Glutamatergic neuron (in vitro differentiated cells): ENCODE data around the gene PHKG2. TPM values are rescaled to one million over a fixed set of nuclear protein-coding genes. Genes with fewer than 3 reads are reported as not detected.
A peak's percentile ranks its signal among the peaks of the same experiment; 100 is the strongest.

Experiments
- DNase-seq: peaks from one replicate; pipeline ENCODE4 v3.0.0; 2022
- H3K27ac Mint-ChIP-seq: one replicate; pipeline ENCODE4 v1.8.0; 2020; ENCODE audit warnings: mild to moderate bottlenecking, mixed read lengths, inconsistent platforms; ENCODE audit not compliant: unreplicated experiment
- H3K27me3 Mint-ChIP-seq: one replicate; pipeline ENCODE4 v1.8.0; 2020; ENCODE audit warnings: mild to moderate bottlenecking, moderate library complexity, mixed read lengths, inconsistent platforms; ENCODE audit not compliant: unreplicated experiment
- H3K36me3 Mint-ChIP-seq: one replicate; pipeline ENCODE4 v1.8.0; 2020; ENCODE audit warnings: mild to moderate bottlenecking, mixed read lengths, inconsistent platforms; ENCODE audit not compliant: unreplicated experiment
- H3K4me1 Mint-ChIP-seq: one replicate; pipeline ENCODE4 v1.8.0; 2020; ENCODE audit warnings: mild to moderate bottlenecking, low read depth, mixed read lengths, inconsistent platforms; ENCODE audit not compliant: unreplicated experiment
- H3K4me3 Mint-ChIP-seq: one replicate; pipeline ENCODE4 v1.8.0; 2020; ENCODE audit warnings: mild to moderate bottlenecking, mixed read lengths, inconsistent platforms; ENCODE audit not compliant: unreplicated experiment
- H3K9me3 Mint-ChIP-seq: one replicate; pipeline ENCODE4 v1.8.0; 2020; ENCODE audit warnings: mild to moderate bottlenecking, moderate library complexity, mixed read lengths, inconsistent platforms; ENCODE audit not compliant: unreplicated experiment
- CTCF ChIP-seq: fragments of 200-600 bp; sonication (generic); IDR thresholded peaks from one replicate; pipeline ENCODE4 v1.5.0; 2021; ENCODE audit not compliant: partially characterized antibody, unreplicated experiment
- total RNA-seq: library from RNA; stranded (reverse); fragmentation: NEBNext Ultra II Directional; extraction: Animal tissue kit (Norgen Biotek cat#: 25700); gene quantifications from one replicate; pipeline ENCODE4 v1.2.1, GENCODE V29; 2021; ENCODE audit not compliant: unreplicated experiment

PHKG2 gene
- total RNA-seq, 1 donor from 2014 or later: 32.6 TPM

GRCh38 chr16:30760577-30761426 lies 12.6 kb downstream of the PHKG2 start:
- no peak for TF ChIP-seq CTCF
- Mint-ChIP-seq H3K4me3 (peak overlapping the region; percentile 93), H3K36me3 (peaks cover 6% of the 10 kb centered on the region), H3K27ac (peak overlapping the region; percentile 56), H3K4me1 (peaks cover 13% of the 10 kb centered on the region), H3K27me3 (peaks cover 7% of the 10 kb centered on the region), H3K9me3 (peaks cover 7% of the 10 kb centered on the region)
- peak; percentile 60 for DNase-seq

- no peak for TF ChIP-seq CTCF
- peaks cover 7% of the 10 kb centered on the region for H3K9me3 Mint-ChIP-seq
- DNase-seq: no peak
- H3K27me3 Mint-ChIP-seq: peaks cover 7% of the 10 kb centered on the region
- H3K4me1 Mint-ChIP-seq: peaks cover 13% of the 10 kb centered on the region
- peak overlapping the region; percentile 56 for H3K27ac Mint-ChIP-seq
- H3K4me3 Mint-ChIP-seq: peak overlapping the region; percentile 93
- H3K36me3 Mint-ChIP-seq: peaks cover 6% of the 10 kb centered on the region
Observed at GRCh38 chr16:30761427-30761927, 13.3 kb downstream of the PHKG2 start.

GRCh38 chr16:30761928-30762902 lies 14.0 kb downstream of the PHKG2 start, which contains the start of the genes CFAP119 and RNF40:
Gene CFAP119 (minus strand): TSS chr16:30762062. CDS start chr16:30761748, 314 bp downstream.
Gene RNF40 (plus strand): TSS chr16:30762322. CDS start chr16:30762546, 224 bp downstream.
- Mint-ChIP-seq H3K27me3 (peaks cover 9% of the 10 kb centered on the region), H3K27ac (peak within 1 kb of the TSS; percentile 81), H3K4me1 (peaks cover 13% of the 10 kb centered on the region), H3K4me3 (peak within 1 kb of the TSS; percentile 93), H3K36me3 (peaks cover 9% of the 10 kb centered on the region), H3K9me3 (peaks cover 8% of the 10 kb centered on the region)
- peak; percentile 97 for DNase-seq
- no peak for TF ChIP-seq CTCF

GRCh38 chr16:30762991-30763725 lies 14.9 kb downstream of the PHKG2 start:
- Mint-ChIP-seq H3K9me3 (peaks cover 9% of the 10 kb centered on the region), H3K4me3 (peak overlapping the region; percentile 93), H3K36me3 (peaks cover 11% of the 10 kb centered on the region), H3K27ac (peak overlapping the region; percentile 81), H3K27me3 (peaks cover 9% of the 10 kb centered on the region), H3K4me1 (peaks cover 13% of the 10 kb centered on the region)
- DNase-seq: no peak
- no peak for TF ChIP-seq CTCF
